ENCODE measurements around the gene DEFB124. TPM values are rescaled to one million over a fixed set of nuclear protein-coding genes. Genes with fewer than 3 reads are reported as not detected.

DEFB124 gene
- total RNA-seq, 4 donors from 2014 or later, result 2.0 TPM; not detected in 3

- Histone ChIP-seq H3K27me3 (peaks cover 11% of the 10 kb centered on the region), H3K9me3 (no peaks in the 10 kb centered on the region), H3K36me3 (no peaks in the 10 kb centered on the region), H3K4me3 (no peak overlapping the region), H3K27ac (no peak overlapping the region), H3K4me1 (no peaks in the 10 kb centered on the region)
- ATAC-seq, result no peak
- TF ChIP-seq POLR2AphosphoS5 (IDR thresholded peaks at IDR 0.05), result no peak
- TF ChIP-seq EP300 (IDR thresholded peaks at IDR 0.05), result no peak
- TF ChIP-seq, protein P1, sequence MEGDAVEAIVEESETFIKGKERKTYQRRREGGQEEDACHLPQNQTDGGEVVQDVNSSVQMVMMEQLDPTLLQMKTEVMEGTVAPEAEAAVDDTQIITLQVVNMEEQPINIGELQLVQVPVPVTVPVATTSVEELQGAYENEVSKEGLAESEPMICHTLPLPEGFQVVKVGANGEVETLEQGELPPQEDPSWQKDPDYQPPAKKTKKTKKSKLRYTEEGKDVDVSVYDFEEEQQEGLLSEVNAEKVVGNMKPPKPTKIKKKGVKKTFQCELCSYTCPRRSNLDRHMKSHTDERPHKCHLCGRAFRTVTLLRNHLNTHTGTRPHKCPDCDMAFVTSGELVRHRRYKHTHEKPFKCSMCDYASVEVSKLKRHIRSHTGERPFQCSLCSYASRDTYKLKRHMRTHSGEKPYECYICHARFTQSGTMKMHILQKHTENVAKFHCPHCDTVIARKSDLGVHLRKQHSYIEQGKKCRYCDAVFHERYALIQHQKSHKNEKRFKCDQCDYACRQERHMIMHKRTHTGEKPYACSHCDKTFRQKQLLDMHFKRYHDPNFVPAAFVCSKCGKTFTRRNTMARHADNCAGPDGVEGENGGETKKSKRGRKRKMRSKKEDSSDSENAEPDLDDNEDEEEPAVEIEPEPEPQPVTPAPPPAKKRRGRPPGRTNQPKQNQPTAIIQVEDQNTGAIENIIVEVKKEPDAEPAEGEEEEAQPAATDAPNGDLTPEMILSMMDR (IDR thresholded peaks at IDR 0.05), result no peak
- no peak for TF ChIP-seq POLR2A (IDR thresholded peaks at IDR 0.05)
- 77 to 89% methylated on average over 6 to 7 of the region's 7 CpGs for WGBS, 2 donors (ENCODE audit: low coverage in 1 of 2)
These were observed 56.6 kb downstream of the DEFB124 start for GRCh38 chr20:31418307-31418706.

DNA sequence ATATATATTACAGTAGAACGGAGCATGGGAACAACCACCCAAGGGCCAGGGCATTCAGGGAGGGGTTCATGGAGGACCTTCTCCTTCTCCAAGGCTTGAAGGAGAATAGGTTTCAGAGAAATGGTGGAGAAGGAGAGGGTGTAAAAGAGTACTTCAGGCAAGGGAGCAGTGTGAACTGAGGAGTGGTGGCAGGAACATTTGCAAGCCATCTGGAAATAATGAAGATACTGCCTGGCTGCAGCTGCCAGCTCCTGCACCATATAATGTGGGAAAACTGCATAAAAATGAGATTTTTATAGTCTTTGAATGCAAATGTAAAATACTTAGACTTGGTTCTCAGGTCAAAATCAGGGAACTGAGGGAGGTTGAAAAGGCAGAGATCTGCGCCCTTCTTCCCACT lies 59.3 kb downstream of the DEFB124 start:
- no peak overlapping the region for H3K4me3 ChIP-seq
- TF ChIP-seq EP300 (IDR thresholded peaks at IDR 0.05) (no peak), POLR2AphosphoS5 (IDR thresholded peaks at IDR 0.05) (no peak), POLR2A (IDR thresholded peaks at IDR 0.05) (no peak)
- TF ChIP-seq, protein P1 (IDR thresholded peaks at IDR 0.05), result no peak
- WGBS, 2 donors (ENCODE audit: low coverage in 1 of 2), result 79 to 87% methylated on average over 2 of the region's 2 CpGs
- no peak for ATAC-seq
- H3K9me3 ChIP-seq, result no peaks in the 10 kb centered on the region
- no peaks in the 10 kb centered on the region for H3K4me1 ChIP-seq
- H3K27ac ChIP-seq, result no peak overlapping the region
- no peaks in the 10 kb centered on the region for H3K36me3 ChIP-seq
- H3K27me3 ChIP-seq, result peaks cover 10% of the 10 kb centered on the region

Other genes with a start within 250 kb of the DEFB124 start
- gene DEFB115, start 217.5 kb downstream of the DEFB124 start, total RNA-seq, result not detected
- gene DEFB116, start 166.5 kb downstream of the DEFB124 start, total RNA-seq, result not detected
- gene DEFB118, start 106.5 kb downstream of the DEFB124 start, total RNA-seq, result not detected
- gene DEFB119, start 84.5 kb downstream of the DEFB124 start, total RNA-seq, result not detected
- gene DEFB121, start 68.9 kb downstream of the DEFB124 start, total RNA-seq, result not detected
- not detected for gene DEFB123, start 34.5 kb downstream of the DEFB124 start, total RNA-seq
- gene REM1, start 161 bp upstream of the DEFB124 start, total RNA-seq, result 1 to 10 TPM; 3.2 to 7.1 (median 5.4) TPM
- gene HM13, start 39.3 kb upstream of the DEFB124 start, total RNA-seq, result 10 to 100 TPM; 39.1 to 55.9 (median 44.8) TPM
- gene ID1, start 130.2 kb upstream of the DEFB124 start, total RNA-seq, result 100 to 1,000 TPM; 221 to 714 (median 372) TPM
- gene COX4I2, start 162.8 kb upstream of the DEFB124 start, total RNA-seq, result 10 to 100 TPM in 2 of 4 donors, 1 to 10 TPM in 1, not detected in 1; 4.6 to 40.9 (median 12.1) TPM
- gene BCL2L1, start 247.7 kb upstream of the DEFB124 start, total RNA-seq, result 100 to 1,000 TPM in 3 of 4 donors, 10 to 100 TPM in 1; 71.9 to 171 (median 135) TPM

Measured in gastroesophageal sphincter (tissue), 4 donors.